Rectal smooth muscle tissue (tissue), 1 donor: ENCODE measurements around the gene EEF2K.

Experiments
- H3K27ac ChIP-seq: one replicate; pipeline ENCODE4 v1.7.0; 2013; ENCODE audit warnings: low read depth, low read length, inconsistent platforms
- H3K27me3 ChIP-seq: one replicate; pipeline ENCODE4 v1.7.0; 2013; ENCODE audit warnings: low read length; ENCODE audit not compliant: control insufficient read depth, insufficient read depth
- H3K36me3 ChIP-seq: one replicate; pipeline ENCODE4 v1.7.0; 2013; ENCODE audit warnings: low read length; ENCODE audit not compliant: control insufficient read depth, insufficient read depth
- H3K4me1 ChIP-seq: one replicate; pipeline ENCODE4 v1.7.0; 2013; ENCODE audit warnings: low read length; ENCODE audit not compliant: control insufficient read depth, insufficient read depth
- H3K4me3 ChIP-seq: one replicate; pipeline ENCODE4 v1.7.0; 2013; ENCODE audit warnings: low read length
- H3K9ac ChIP-seq: one replicate; pipeline ENCODE4 v1.7.0; 2013; ENCODE audit warnings: low read length

The EEF2K gene

GRCh38 chr16:22181426-22181825, 24.7 kb upstream of the EEF2K start:
- H3K27ac ChIP-seq = no peak overlapping the region
- no peaks in the 10 kb centered on the region for H3K27me3 ChIP-seq
- no peaks in the 10 kb centered on the region for H3K36me3 ChIP-seq
- H3K9ac ChIP-seq = no peak overlapping the region
- no peak overlapping the region for H3K4me3 ChIP-seq
- no peaks in the 10 kb centered on the region for H3K4me1 ChIP-seq

GRCh38 chr16:22181843-22182242, 24.2 kb upstream of the EEF2K start:
- no peaks in the 10 kb centered on the region for H3K27me3 ChIP-seq

GRCh38 chr16:22183335-22183734, 22.7 kb upstream of the EEF2K start:
- no peaks in the 10 kb centered on the region for H3K27me3 ChIP-seq
- no peaks in the 10 kb centered on the region for H3K36me3 ChIP-seq
- no peak overlapping the region for H3K9ac ChIP-seq
- no peak overlapping the region for H3K27ac ChIP-seq
- no peak overlapping the region for H3K4me3 ChIP-seq
- no peaks in the 10 kb centered on the region for H3K4me1 ChIP-seq

More at GRCh38 chr16:22181843-22182242, 24.2 kb upstream of the EEF2K start:
- Histone ChIP-seq H3K9ac (no peak overlapping the region), H3K4me1 (no peaks in the 10 kb centered on the region), H3K4me3 (no peak overlapping the region), H3K27ac (no peak overlapping the region), H3K36me3 (no peaks in the 10 kb centered on the region)

DNA sequence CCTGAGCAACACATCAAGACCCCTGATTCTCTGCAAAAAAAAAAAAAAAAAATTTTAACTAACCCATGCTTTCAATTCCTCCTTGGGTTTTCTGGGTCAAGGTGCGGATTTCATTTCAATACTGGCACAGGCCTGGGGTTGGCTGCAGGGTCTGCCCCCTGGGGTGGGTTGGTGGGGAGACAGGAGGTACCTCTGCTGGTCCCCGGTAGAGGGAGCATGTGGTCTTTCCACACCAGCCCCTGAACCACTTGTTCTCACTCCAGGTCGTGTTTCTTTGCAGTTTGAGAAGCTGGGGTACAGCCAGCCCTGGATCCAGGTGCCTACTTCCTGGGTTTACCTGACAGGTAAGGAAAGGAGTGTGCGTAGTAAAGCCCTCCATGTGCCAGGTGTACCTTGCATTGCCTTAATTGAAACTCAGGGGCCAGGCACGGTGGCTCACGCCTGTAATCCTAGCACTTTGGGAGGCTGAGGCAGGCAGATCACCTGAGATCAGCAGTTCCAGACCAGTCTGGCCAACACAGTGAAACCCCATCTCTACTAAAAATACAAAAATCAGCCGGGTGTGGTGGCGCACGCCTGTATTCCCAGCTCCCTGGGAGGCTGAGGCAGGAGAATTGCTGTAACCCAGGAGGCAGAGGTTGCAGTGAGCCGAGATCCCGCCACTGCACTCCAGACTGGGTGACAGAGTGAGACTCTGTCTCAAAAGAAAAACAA, 22.0 kb upstream of the EEF2K start:
- H3K27ac ChIP-seq = no peak overlapping the region
- no peaks in the 10 kb centered on the region for H3K4me1 ChIP-seq
- no peaks in the 10 kb centered on the region for H3K36me3 ChIP-seq
- H3K9ac ChIP-seq = no peak overlapping the region
- no peaks in the 10 kb centered on the region for H3K27me3 ChIP-seq
- no peak overlapping the region for H3K4me3 ChIP-seq

DNA sequence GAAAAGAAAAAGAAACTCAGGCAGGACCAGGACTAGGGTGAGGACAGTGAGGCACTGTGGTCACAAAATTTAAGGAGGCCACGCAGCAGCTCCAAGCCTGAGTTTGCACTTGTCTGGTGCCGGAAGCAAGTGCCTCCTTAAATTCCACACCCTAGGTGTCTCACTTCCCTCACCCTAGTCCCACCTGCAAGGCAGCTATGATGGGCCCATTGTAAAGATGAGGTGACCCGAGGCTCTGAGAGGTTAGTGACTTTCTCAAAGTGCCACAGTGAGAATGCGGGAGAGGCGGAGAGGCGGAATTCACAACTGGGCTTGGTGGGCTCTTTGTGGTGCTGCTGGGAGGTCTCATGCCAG, 21.5 kb upstream of the EEF2K start:
- H3K4me1 ChIP-seq = peaks cover 3% of the 10 kb centered on the region
- H3K4me3 ChIP-seq = no peak overlapping the region

DNA sequence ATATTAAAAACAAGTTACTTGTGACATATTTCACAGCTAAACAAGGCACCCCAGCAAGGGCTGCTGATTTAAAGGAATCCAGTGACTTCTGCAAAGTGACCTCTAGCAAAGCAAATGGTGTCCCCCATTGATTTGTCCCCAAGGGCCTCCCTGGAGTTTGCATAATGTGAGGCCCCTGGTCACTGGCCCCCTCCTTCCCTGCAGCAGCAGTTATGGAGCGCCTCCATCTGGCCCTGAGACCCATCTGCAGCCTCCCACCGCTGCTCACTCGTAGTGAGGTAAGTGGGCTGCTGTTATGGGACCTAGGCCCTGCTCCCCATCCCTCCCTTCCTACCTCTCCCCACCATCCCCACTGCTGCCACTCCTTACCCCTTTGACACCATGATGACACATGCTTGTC, 19.6 kb upstream of the EEF2K start:
- Histone ChIP-seq H3K4me3 (no peak overlapping the region), H3K4me1 (peaks cover 5% of the 10 kb centered on the region), H3K27me3 (no peaks in the 10 kb centered on the region), H3K9ac (no peak overlapping the region), H3K36me3 (no peaks in the 10 kb centered on the region), H3K27ac (no peak overlapping the region)

More for the DNA sequence above, 21.5 kb upstream of the EEF2K start:
- no peak overlapping the region for H3K27ac ChIP-seq
- H3K27me3 ChIP-seq = no peaks in the 10 kb centered on the region
- H3K36me3 ChIP-seq = no peaks in the 10 kb centered on the region
- no peak overlapping the region for H3K9ac ChIP-seq

DNA sequence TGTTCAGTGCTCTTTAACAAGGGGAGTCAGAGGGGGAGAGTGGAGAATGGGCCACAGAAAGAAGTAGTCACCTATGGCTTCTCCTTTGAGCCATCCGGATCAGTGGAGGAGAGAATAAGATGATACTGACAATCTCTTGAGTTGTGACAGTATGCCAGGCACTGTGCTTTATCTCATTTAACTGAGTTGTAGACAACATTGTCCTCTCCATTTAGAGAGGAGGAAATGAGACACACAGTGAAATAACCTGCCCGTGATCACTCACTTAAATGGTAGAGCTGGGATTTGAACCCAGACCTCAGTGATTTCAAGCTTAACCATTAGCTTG, 17.8 kb upstream of the EEF2K start:
- Histone ChIP-seq H3K4me3 (no peak overlapping the region), H3K9ac (no peak overlapping the region), H3K4me1 (peaks cover 14% of the 10 kb centered on the region), H3K27ac (no peak overlapping the region), H3K27me3 (no peaks in the 10 kb centered on the region), H3K36me3 (no peaks in the 10 kb centered on the region)

GRCh38 chr16:22188595-22189442, 17.3 kb upstream of the EEF2K start:
- no peak overlapping the region for H3K9ac ChIP-seq
- H3K27me3 ChIP-seq = no peaks in the 10 kb centered on the region
- H3K4me1 ChIP-seq = peaks cover 14% of the 10 kb centered on the region
- H3K4me3 ChIP-seq = peak overlapping the region; percentile 80
- no peak overlapping the region for H3K27ac ChIP-seq
- H3K36me3 ChIP-seq = no peaks in the 10 kb centered on the region

DNA sequence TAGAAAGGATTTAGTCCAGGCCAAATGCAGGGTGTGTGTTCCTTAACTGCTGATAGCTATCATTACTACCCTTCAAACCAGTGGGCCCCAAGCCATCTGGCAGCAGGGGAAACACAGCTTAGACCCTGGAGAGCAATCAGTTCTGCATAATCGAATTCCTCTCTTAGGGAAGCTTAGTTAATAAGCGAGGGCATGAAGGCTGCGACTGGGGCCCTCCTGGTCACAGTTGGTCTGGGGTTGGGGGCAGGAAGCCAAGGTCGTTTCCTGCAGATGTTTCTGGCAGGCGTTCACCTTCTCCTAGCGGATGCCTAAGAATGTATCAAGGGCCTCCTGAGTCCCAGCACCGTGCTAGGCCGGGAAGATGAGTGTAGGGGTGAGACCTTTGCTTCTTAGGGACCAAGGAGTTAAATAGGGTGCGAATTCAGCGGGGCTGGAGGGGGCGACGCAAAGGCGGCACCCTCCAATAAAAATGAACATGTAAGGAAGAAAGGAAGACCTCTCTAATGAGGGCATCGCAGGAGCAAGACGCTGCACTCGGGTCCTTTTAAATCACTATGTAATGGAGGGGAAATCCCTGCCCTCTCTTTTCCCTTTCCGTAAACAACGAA, 16.5 kb upstream of the EEF2K start:
- Histone ChIP-seq H3K4me1 (peaks cover 14% of the 10 kb centered on the region), H3K4me3 (peak overlapping the region; percentile 80), H3K27me3 (no peaks in the 10 kb centered on the region), H3K27ac (peak overlapping the region; percentile 84), H3K9ac (no peak overlapping the region), H3K36me3 (no peaks in the 10 kb centered on the region)

DNA sequence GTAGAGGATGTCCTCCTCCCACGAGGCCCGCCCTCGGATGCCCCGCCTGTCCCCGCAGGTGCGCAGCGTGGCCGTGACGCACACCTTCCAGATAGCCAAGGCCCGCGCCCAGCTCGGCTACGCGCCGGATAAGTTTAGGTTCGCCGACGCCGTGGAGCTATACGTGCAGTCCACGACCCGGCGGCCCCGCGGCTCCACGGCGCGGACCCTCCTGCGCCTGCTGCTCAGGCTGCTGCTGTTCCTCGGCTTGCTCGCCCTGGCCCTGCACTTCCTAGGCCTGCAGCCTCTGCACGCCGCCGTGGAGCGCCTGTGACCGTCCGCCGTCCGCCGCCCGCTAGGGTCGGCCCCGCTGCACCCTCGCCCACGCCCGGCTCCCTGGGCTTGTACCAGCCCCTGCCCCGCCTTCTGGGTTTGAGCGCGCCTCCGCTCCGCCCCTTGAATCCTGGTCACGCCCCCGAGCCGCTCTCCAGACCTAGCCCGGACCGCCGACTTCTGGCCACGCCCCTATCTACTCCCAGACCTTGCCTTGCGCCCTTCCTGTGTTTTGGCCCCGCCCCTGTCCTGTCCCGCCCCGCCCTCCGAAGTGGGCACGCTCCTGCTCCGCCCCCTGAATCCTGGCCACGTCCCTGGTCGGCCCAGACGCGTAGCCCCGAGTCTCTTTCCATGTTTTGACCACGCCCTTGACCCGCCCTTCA, 15.8 kb upstream of the EEF2K start:
- Histone ChIP-seq H3K4me1 (peaks cover 15% of the 10 kb centered on the region), H3K9ac (no peak overlapping the region)

GRCh38 chr16:22190776-22191531, 15.1 kb upstream of the EEF2K start:
- H3K9ac ChIP-seq = peak overlapping the region; percentile 80
- H3K4me3 ChIP-seq = peak overlapping the region; percentile 82
- H3K4me1 ChIP-seq = peaks cover 19% of the 10 kb centered on the region
- H3K27me3 ChIP-seq = no peaks in the 10 kb centered on the region
- no peaks in the 10 kb centered on the region for H3K36me3 ChIP-seq
- H3K27ac ChIP-seq = peak overlapping the region; percentile 96

More for the DNA sequence above, 15.8 kb upstream of the EEF2K start:
- Histone ChIP-seq H3K27me3 (no peaks in the 10 kb centered on the region), H3K4me3 (peak overlapping the region; percentile 80), H3K27ac (peak overlapping the region; percentile 84), H3K36me3 (no peaks in the 10 kb centered on the region)
